GM19463 (cell line): Measurements from ENCODE around the gene CEP170.

Experiments
- ATAC-seq: cut with Tn5 transposase; IDR thresholded peaks from one replicate; pipeline ENCODE4 v1.9.1; 2021; ENCODE audit warnings: mild to moderate bottlenecking, moderate library complexity; ENCODE audit not compliant: unreplicated experiment

Gene CEP170

GRCh38 chr1:243254927-243255790 is at the start of gene CEP170:
Gene CEP170 (minus strand): TSS chr1:243255281. CDS start chr1:243225280, 30,001 bp downstream.
- ATAC-seq: peak; percentile 50

GRCh38 chr1:243301059-243301458 is 46.0 kb upstream of the CEP170 start:
- no peak for ATAC-seq

DNA sequence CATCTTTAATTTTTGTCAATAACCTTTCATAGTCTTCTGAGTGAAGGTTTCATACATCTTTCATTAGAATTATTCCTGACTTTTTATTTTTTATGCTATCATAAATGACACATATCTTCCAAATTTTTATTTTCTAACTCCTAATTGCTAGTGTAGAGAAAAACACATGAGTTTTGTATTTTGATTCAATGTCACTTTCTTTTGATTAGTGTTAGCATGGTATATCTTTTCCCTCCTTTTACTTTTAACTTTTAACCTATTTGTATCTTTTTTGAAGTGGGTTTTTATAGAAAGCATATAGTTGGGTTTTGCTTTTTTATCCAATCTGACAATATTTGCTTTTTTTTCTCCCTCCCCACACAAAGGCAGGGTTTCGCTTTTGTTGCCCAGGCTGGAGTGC is 44.0 kb upstream of the CEP170 start:
- no peak for ATAC-seq

- ATAC-seq: no peak
Observed at GRCh38 chr1:243294723-243295121, 39.6 kb upstream of the CEP170 start.

GRCh38 chr1:243293941-243294722 is 39.1 kb upstream of the CEP170 start:
- no peak for ATAC-seq

GRCh38 chr1:243292117-243292516 is 37.0 kb upstream of the CEP170 start:
- no peak for ATAC-seq

GRCh38 chr1:243291292-243291691 is 36.2 kb upstream of the CEP170 start:
- ATAC-seq: no peak

DNA sequence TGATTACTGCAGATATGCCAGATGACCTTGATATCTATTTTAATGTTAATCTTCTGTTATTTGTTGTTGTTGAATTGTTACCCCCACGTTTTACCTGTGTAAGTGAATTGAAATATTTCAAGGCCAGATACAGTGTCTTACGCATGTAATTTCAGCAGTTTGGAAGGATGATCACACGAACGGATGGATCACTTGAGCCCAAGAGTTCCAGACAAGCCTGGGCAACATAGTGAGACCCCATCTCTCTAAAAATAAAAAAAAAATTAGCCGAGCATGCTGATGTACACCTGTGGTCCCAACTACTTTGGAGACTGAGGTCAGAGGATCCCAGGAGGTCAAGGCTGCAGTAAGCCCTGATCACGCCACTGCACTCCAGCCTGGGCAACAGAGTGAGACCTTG is 33.0 kb upstream of the CEP170 start:
- ATAC-seq: no peak

DNA sequence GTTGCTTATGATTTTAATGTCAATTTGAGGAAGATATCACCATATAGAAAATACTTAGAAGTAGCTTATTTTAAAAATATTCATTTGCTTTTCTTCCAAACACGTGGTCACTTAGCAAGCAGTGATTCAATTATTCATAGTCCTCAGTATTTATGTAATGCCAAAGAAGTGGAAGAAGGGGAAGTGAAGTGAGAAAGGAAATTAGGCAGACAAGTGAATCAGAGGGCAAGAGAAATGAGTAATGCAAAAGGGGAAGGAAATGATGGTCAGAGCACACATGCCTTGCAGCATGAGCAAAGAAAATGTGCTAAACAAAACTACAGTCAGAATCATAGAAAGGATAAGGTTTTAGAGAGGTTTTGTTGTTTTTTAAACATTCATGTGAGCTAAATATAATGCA is 32.6 kb upstream of the CEP170 start:
- peak; percentile 88 for ATAC-seq

DNA sequence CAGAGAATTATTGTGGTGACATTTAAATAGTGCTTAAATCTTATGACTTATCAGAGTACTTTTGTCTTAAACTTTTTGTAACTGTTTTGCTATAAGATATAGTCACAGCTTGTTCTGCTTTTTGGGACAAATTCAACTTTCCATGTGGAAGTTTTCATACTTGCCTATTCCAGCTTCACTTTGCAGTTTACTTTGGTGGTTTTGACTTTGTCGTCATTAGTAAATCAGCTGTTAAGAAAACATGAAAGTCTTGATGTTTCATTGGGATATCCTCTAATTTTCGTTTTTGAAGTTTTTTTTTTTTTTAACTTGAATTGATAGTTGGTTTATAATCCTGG is 32.0 kb upstream of the CEP170 start:
- no peak for ATAC-seq

DNA sequence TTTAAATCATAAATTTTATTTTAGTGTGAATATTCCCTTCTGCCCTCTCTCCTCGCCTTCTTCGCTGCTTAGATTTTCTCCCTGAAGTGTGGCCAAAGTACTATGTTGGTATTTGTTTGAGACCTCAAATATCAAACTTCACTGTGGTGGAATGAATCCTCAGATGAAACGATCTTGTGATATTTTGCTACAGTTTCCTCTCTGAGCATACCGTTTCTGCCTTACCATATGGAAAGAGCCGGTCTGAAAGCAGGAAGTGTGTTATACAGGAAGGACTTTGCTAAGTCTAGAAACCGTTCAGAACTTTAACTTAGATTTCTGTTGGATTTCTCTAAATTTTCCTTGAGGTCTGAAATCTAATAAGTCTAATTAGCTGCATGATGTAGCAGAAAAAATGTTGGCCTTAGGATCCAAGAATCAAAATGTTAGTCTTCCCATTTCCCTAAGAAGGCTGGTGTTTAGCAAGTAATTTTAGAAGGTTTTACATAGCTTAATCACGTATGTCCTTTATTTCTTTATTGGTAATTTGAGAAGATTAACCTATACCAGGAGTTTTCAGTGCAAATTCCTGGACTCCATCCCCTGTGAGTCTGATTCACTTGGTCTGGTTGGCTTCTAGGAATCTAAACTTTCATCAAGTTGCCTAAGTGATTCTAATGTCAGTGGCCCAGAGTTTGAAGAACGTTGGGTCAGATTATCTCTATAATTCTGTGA is 31.5 kb upstream of the CEP170 start:
- no peak for ATAC-seq

- ATAC-seq: no peak
Observed at GRCh38 chr1:243281672-243282071, 26.6 kb upstream of the CEP170 start.

DNA sequence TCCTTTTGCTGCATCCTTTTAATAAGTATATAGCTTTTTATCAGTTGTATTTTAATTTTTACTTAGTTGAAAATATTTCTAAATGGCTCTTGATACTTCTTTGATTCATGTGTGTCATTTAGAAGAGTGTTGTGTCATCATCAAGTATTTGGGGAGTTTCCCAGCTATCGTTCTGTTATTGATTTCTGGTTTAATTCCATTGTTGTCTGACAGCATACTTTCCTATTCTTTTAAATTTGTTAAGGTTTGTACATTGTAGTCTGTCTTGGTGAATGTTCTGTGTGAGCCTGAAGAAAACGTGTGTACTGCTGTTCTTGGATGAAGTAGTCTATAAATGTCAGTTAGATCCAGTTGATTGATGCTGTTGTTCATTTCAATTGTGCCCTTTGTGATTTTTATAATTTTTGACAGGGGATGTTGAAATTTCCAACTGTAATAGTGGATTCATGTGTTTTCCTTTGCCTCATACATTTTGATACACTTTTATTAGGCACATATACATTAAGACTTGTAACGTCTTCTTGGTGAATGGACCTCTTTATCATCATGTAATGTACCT is 25.6 kb upstream of the CEP170 start:
- ATAC-seq: no peak

DNA sequence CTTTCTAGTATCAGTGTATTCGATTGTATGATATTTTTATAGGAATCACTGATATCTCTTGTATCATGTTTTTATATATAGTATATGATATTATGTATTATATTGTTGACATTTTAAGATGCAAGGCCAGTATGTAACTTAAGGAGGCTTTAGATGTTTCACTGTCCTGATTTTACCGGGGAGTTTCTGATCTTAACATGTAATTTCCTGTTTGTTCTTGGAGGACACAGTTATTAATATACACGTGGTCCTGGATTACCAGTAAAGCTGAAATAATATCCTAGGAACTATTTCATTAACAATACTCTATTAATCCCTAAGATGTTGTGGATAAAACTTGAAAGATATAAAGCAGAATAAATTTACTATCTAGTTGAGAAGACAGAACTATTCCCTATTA is 20.2 kb upstream of the CEP170 start:
- ATAC-seq: no peak

- no peak for ATAC-seq
Observed at GRCh38 chr1:243273945-243274344, 18.9 kb upstream of the CEP170 start.

DNA sequence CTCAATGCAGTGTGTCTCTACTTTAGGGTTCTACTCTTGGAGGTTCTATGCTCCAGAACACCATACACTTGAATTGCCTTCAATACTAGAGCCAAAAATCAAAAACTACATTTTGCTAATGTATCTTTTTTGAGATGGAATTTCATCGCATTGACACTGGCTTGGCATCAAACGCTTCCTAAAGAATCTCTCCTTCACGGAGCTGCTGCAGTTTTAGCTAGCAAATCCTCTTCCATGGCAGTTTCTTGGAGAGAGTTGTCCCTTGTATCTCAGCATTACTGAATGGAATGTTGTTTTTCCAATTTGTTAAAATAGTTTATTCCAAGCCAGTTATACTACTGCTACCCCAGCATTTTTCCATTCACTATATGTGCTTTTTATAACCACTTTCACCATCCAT is 18.4 kb upstream of the CEP170 start:
- ATAC-seq: no peak

GRCh38 chr1:243272401-243272800 is 17.3 kb upstream of the CEP170 start:
- no peak for ATAC-seq

DNA sequence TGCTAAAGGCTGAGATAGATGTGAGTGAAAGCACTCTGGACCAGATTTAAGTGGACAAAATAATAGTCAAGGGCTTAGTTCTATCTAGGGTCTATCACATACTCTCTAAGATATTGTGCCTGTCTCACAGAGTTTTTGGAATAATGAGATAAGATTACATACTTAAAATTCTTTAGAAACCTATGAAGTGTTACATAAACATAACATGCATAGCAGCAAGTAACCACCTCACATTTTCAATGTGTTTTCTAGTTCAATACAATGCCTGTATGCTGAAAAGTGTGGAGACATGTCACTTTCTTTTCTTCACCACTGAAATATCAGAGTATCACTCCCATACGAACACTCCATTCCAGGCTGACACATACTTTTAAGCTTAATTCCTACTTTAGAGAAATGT is 16.9 kb upstream of the CEP170 start:
- ATAC-seq: no peak

GRCh38 chr1:243270097-243270864 is 15.2 kb upstream of the CEP170 start:
- no peak for ATAC-seq

GRCh38 chr1:243269461-243269801 is 14.3 kb upstream of the CEP170 start:
- peak; percentile 63 for ATAC-seq
